ENCODE data around the gene MYO15B.

GRCh38 chr17:75573994-75574393 is 13.6 kb upstream of the MYO15B start:
- TF ChIP-seq POLR2A (IDR thresholded peaks at IDR 0.05; ENCODE audit: low read depth, low read length) (no peak), POLR2AphosphoS5 (IDR thresholded peaks at IDR 0.05; ENCODE audit: insufficient read depth, low read depth, low read length) (no peak), EZH2 (IDR thresholded peaks at IDR 0.05; ENCODE audit: borderline replicate concordance, low read depth, low read length, severe bottlenecking) (no peak), JUN (IDR thresholded peaks at IDR 0.05; ENCODE audit: borderline replicate concordance, insufficient read depth, insufficient read length, low read depth) (no peak)
- TF ChIP-seq, protein P1, sequence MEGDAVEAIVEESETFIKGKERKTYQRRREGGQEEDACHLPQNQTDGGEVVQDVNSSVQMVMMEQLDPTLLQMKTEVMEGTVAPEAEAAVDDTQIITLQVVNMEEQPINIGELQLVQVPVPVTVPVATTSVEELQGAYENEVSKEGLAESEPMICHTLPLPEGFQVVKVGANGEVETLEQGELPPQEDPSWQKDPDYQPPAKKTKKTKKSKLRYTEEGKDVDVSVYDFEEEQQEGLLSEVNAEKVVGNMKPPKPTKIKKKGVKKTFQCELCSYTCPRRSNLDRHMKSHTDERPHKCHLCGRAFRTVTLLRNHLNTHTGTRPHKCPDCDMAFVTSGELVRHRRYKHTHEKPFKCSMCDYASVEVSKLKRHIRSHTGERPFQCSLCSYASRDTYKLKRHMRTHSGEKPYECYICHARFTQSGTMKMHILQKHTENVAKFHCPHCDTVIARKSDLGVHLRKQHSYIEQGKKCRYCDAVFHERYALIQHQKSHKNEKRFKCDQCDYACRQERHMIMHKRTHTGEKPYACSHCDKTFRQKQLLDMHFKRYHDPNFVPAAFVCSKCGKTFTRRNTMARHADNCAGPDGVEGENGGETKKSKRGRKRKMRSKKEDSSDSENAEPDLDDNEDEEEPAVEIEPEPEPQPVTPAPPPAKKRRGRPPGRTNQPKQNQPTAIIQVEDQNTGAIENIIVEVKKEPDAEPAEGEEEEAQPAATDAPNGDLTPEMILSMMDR (IDR thresholded peaks at IDR 0.05; ENCODE audit: extremely low read depth in 1 of 2, insufficient read depth in 1 of 2, low read depth in 1 of 2, low read length in 2 of 2): no peak
